ENCODE data around the gene UBE3C. TPM values are rescaled to one million over a fixed set of nuclear protein-coding genes. Genes with fewer than 3 reads are reported as not detected.

The UBE3C gene
- total and polyA plus RNA-seq, 2 of the 13 experiments (the other 11 are each of a cell fraction or from before 2014, with no cell fraction given) = 27.0 to 48.2 TPM

GRCh38 chr7:157138424-157139110 is at the start of gene UBE3C (continued):
- TF ChIP-seq TAF1 (CRISPR knock-in tag; IDR thresholded peaks at IDR 0.05) (peak; percentile 79; the same call in 1 of the 2 replicates), ARID3A (IDR thresholded peaks at IDR 0.05; ENCODE audit: low read depth, low read length) (no peak), SCMH1 (CRISPR knock-in tag; IDR thresholded peaks at IDR 0.05; ENCODE audit: borderline replicate concordance) (no peak), MBNL3 (CRISPR knock-in tag; conservative IDR thresholded peaks at IDR 0.05) (no peak), ELF1 (CRISPR knock-in tag; IDR thresholded peaks at IDR 0.05) (0 out of 2 replicates have a peak, but pooled peaks have one; percentile 18), IRF2 (CRISPR knock-in tag; IDR thresholded peaks at IDR 0.05) (peak; percentile 36; the same call in 1 of the 2 replicates), KMT2B (CRISPR knock-in tag; IDR thresholded peaks at IDR 0.05) (peak; percentile 45; the same call in 1 of the 2 replicates), MXD1 (CRISPR knock-in tag; IDR thresholded peaks at IDR 0.05) (no peak; the same call in 1 of the 2 replicates), FOXJ3 (CRISPR knock-in tag; IDR thresholded peaks at IDR 0.05; ENCODE audit: borderline replicate concordance) (no peak), SRSF1 (optimal IDR thresholded peaks at IDR 0.05; ENCODE audit: low read depth, low read length) (no peak), NR2F1 (CRISPR knock-in tag; IDR thresholded peaks at IDR 0.05) (no peak), SALL2 (CRISPR knock-in tag; IDR thresholded peaks at IDR 0.05) (peak; percentile 60), ZMYM2 (CRISPR knock-in tag; IDR thresholded peaks at IDR 0.05) (no peak), HMG20B (CRISPR knock-in tag; conservative IDR thresholded peaks at IDR 0.05) (no peak), EZH2 (conservative IDR thresholded peaks at IDR 0.05; ENCODE audit: low read depth, low read length) (no peak), SOX6 (IDR thresholded peaks at IDR 0.05) (no peak), SOX6 (CRISPR knock-in tag; IDR thresholded peaks at IDR 0.05) (no peak), TOPORS (CRISPR knock-in tag; IDR thresholded peaks at IDR 0.05) (peak; percentile 98), ZEB1 (IDR thresholded peaks at IDR 0.05; ENCODE audit: insufficient replicate concordance, low read depth) (no peak), ZNF720 (CRISPR knock-in tag; IDR thresholded peaks at IDR 0.05) (no peak), ARNT (IDR thresholded peaks at IDR 0.05) (no peak), NFE2L2 (IDR thresholded peaks at IDR 0.05; ENCODE audit: low read length) (no peak), ATF6 (CRISPR knock-in tag; conservative IDR thresholded peaks at IDR 0.05) (no peak), PLRG1 (conservative IDR thresholded peaks at IDR 0.05) (no peak)
- TF ChIP-seq, protein P1, sequence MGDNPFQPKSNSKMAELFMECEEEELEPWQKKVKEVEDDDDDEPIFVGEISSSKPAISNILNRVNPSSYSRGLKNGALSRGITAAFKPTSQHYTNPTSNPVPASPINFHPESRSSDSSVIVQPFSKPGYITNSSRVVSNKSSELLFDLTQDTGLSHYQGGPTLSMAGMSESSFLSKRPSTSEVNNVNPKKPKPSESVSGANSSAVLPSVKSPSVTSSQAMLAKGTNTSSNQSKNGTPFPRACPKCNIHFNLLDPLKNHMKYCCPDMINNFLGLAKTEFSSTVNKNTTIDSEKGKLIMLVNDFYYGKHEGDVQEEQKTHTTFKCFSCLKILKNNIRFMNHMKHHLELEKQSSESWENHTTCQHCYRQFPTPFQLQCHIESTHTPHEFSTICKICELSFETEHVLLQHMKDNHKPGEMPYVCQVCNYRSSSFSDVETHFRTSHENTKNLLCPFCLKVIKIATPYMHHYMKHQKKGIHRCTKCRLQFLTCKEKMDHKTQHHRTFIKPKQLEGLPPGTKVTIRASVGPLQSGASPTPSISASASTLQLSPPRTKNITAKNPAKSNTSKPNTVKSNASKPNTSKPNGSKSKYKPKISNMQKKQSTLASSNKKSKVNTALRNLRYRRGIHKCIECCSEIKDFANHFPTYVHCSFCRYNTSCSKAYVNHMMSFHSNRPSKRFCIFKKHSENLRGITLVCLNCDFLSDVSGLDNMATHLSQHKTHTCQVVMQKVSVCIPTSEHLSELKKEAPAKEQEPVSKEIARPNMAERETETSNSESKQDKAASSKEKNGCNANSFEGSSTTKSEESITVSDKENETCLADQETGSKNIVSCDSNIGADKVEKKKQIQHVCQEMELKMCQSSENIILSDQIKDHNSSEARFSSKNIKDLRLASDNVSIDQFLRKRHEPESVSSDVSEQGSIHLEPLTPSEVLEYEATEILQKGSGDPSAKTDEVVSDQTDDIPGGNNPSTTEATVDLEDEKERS (CRISPR knock-in tag; IDR thresholded peaks at IDR 0.05) = no peak

Measured in HepG2 (cell line).